Ovary (tissue), 10 donors: ENCODE measurements around the gene CPPED1. TPM values are rescaled to one million over a fixed set of nuclear protein-coding genes. Genes with fewer than 3 reads are reported as not detected.

Experiments used
- DNase-seq, 5 donors: peaks; one replicate each; pipeline ENCODE4 v3.0.0-alpha.2; 2019 to 2020
- H3K27ac ChIP-seq, 2 donors: fragments of 200-600 bp; one replicate each; pipeline versions ENCODE4 v1.5.1 to v1.8.0; 2019 to 2022
- H3K27me3 ChIP-seq: fragments of 200-600 bp; one replicate; pipeline ENCODE4 v1.8.0; 2022
- H3K36me3 ChIP-seq: fragments of 200-600 bp; sonication (generic); one replicate; pipeline ENCODE4 v1.5.1; 2019
- H3K4me1 ChIP-seq: one replicate; pipeline ENCODE4 v1.8.1; 2013; ENCODE audit warnings: mild to moderate bottlenecking, moderate library complexity; ENCODE audit not compliant: insufficient read depth
- H3K4me3 ChIP-seq: fragments of 200-600 bp; sonication (generic); one replicate; pipeline ENCODE4 v1.5.1; 2017
- H3K9me3 ChIP-seq, 2 donors: fragments of 200-600 bp in 1 of 2; sonication (generic) in 1 of 2; one replicate each; pipeline versions ENCODE4 v1.5.1 to v1.8.1; 2013 to 2019; ENCODE audit warnings: mild to moderate bottlenecking in 1 of 2, moderate library complexity in 1 of 2
- CTCF ChIP-seq, 3 donors: fragments of 450-650 bp in 2 of 3; fragments of 200-600 bp in 1 of 3; IDR thresholded peaks; one replicate each; pipeline versions ENCODE4 v1.5.1 to v1.8.0; 2016 to 2022; ENCODE audit warnings: antibody characterized with exemption in 3 of 3, mild to moderate bottlenecking in 1 of 3
- EP300 ChIP-seq: sonication (generic); formaldehyde crosslinking; IDR thresholded peaks from one replicate; pipeline ENCODE4 v1.6.1; 2017; ENCODE audit warnings: antibody characterized with exemption
- POLR2A ChIP-seq: fragments of 450-650 bp; IDR thresholded peaks from one replicate; pipeline ENCODE4 v1.6.1; 2017; ENCODE audit warnings: antibody characterized with exemption, mild to moderate bottlenecking, moderate library complexity
- WGBS, 3 donors: extraction: QIAGEN DNeasy Blood & Tissue Kit in 1 of 3; methylation state at CpG; one replicate each; pipeline versions ENCODE4 v1.1.5 to v1.1.7; 2013 to 2017; 5-methylcytosine and 5-hydroxymethylcytosine counted together
- intact Hi-C, 4 donors: fragments of 100-400 bp; cut with DNase I; formaldehyde crosslinking; loops; one replicate each; pipeline versions ENCODE4 v1.11.0 to v1.15.1; 2022 to 2023
- long read RNA-seq, 3 donors: library from polyadenylated mRNA in 2 of 3; unstranded in 2 of 3; transcript quantifications; one replicate each; pipeline ENCODE4 v2.0.0 and lab custom pipeline, GENCODE V29; 2021 to 2026
- polyA plus RNA-seq, 2 donors: library from polyadenylated mRNA; stranded (reverse); fragments of 200-250 nt in 1 of 2; fragments of 350-450 nt in 1 of 2; fragmentation: Illumina TruSeq in 1 of 2; extraction: RNeasy Lipid Tissue Mini Kit (QIAGEN cat#74804) in 1 of 2; gene quantifications; one replicate each; pipeline ENCODE4 v1.2.3, GENCODE V29; 2013 to 2014
- total RNA-seq, 7 donors: library from RNA; depleted of rRNA in 2 of 7; stranded (reverse); fragments of >200 nt in 2 of 7; fragmentation: NEBNext Ultra II Directional in 3 of 7; extraction: Animal tissue kit (Norgen Biotek cat#: 25700) in 3 of 7; gene quantifications; one replicate each; pipeline versions ENCODE4 v1.1.0 to v1.2.4, GENCODE V29; 2016 to 2023
- donor health status: DM: no; HTN: no; CAD: no; lungs with moderate emphysema.
- donor health status: DM: no; HTN: no; CAD: no.
- donor health status: Bipolar disorder and iron deficiency.
- donor health status: DM: yes; HTN: yes; CAD: no.
- donor health status: DM: no; HTN: no; CAD: no.
- donor health status: DM: yes; HTN: yes; CAD: no.

CPPED1 gene
- 10 to 100 TPM in 4 of 7 donors, 1 to 10 TPM in 3; 6.0 to 23.3 (median 13.0) TPM for total RNA-seq
- 10 to 100 TPM in 1 of 2 donors, 1 to 10 TPM in 1; 8.1 to 20.7 TPM for polyA plus RNA-seq
- long read RNA-seq, donor 1, full-length matches to known transcripts = 85 of 93 reads
- long read RNA-seq, donor 1, partial matches to known transcripts = 4 of 93 reads
- long read RNA-seq, donor 1, other reads (novel, unspliced or antisense) = 4 of 93 reads
- long read RNA-seq, donor 2, full-length matches to known transcripts = 3 of 3 reads
- long read RNA-seq, donor 2, partial matches to known transcripts = 0 of 3 reads
- long read RNA-seq, donor 2, other reads (novel, unspliced or antisense) = 0 of 3 reads
- long read RNA-seq, donor 3, full-length matches to known transcripts = 24 of 26 reads
- long read RNA-seq, donor 3, partial matches to known transcripts = 0 of 26 reads
- long read RNA-seq, donor 3, other reads (novel, unspliced or antisense) = 2 of 26 reads

GRCh38 chr16:12803203-12804093 lies at the start of gene CPPED1:
CPPED1 (minus strand) TSS chr16:12803887; CDS start chr16:12803776, 111 bp downstream.
- H3K4me3 ChIP-seq = peak within 1 kb of the TSS; percentile 63
- peak in 1 of 3 donors; percentile 11 for TF ChIP-seq CTCF (IDR thresholded peaks at IDR 0.05)
- peak; percentile 49 for TF ChIP-seq POLR2A
- no peak for TF ChIP-seq EP300
- H3K4me1 ChIP-seq = peaks cover 18% of the 10 kb centered on the region
- intact Hi-C loops = no loop called here
- H3K9me3 ChIP-seq = no peaks in the 10 kb centered on the region
- peak; percentile 89 to 95 (median 91) for DNase-seq
- no peaks in the 10 kb centered on the region for H3K27me3 ChIP-seq
- WGBS, 3 donors = 6 to 8% (median 7%) methylated on average over 50 to 56 of the region's 56 CpGs
- no peaks in the 10 kb centered on the region for H3K36me3 ChIP-seq
- peak within 1 kb of the TSS; percentile 4 to 82 for H3K27ac ChIP-seq

- TF ChIP-seq CTCF (IDR thresholded peaks at IDR 0.05) (no peak), EP300 (no peak), POLR2A (no peak)
- WGBS, 3 donors = 86 to 89% (median 86%) methylated on average over 2 of the region's 2 CpGs
- intact Hi-C loops = no loop called here
- Histone ChIP-seq H3K36me3 (no peaks in the 10 kb centered on the region), H3K4me1 (no peaks in the 10 kb centered on the region), H3K9me3 (no peaks in the 10 kb centered on the region), H3K4me3 (no peak overlapping the region), H3K27ac (no peak overlapping the region), H3K27me3 (no peaks in the 10 kb centered on the region)
- DNase-seq = no peak
These were observed 46.5 kb upstream of the CPPED1 start for GRCh38 chr16:12850186-12850585.

- DNase-seq = no peak
- intact Hi-C loops = no loop called here
- no peaks in the 10 kb centered on the region for H3K27me3 ChIP-seq
- no peak overlapping the region for H3K4me3 ChIP-seq
- H3K36me3 ChIP-seq = no peaks in the 10 kb centered on the region
- TF ChIP-seq EP300 = no peak
- TF ChIP-seq CTCF (IDR thresholded peaks at IDR 0.05) = no peak
- 89 to 94% (median 90%) methylated on average over 1 of the region's 1 CpG for WGBS, 3 donors
- no peaks in the 10 kb centered on the region for H3K9me3 ChIP-seq
- H3K27ac ChIP-seq = no peak overlapping the region
- no peaks in the 10 kb centered on the region for H3K4me1 ChIP-seq
These were observed 42.9 kb upstream of the CPPED1 start for GRCh38 chr16:12846592-12846991.

GRCh38 chr16:12845282-12845681 lies 41.6 kb upstream of the CPPED1 start:
- 88 to 90% (median 89%) methylated on average over 3 of the region's 3 CpGs for WGBS, 3 donors
- no peak overlapping the region for H3K4me3 ChIP-seq
- H3K4me1 ChIP-seq = no peaks in the 10 kb centered on the region
- H3K27me3 ChIP-seq = no peaks in the 10 kb centered on the region
- intact Hi-C loops = no loop called here
- no peak for DNase-seq
- TF ChIP-seq POLR2A = no peak
- no peak for TF ChIP-seq EP300
- no peaks in the 10 kb centered on the region for H3K9me3 ChIP-seq
- H3K27ac ChIP-seq = no peak overlapping the region
- no peaks in the 10 kb centered on the region for H3K36me3 ChIP-seq
